ENCODE measurements around the gene GFAP. TPM values are rescaled to one million over a fixed set of nuclear protein-coding genes. Genes with fewer than 3 reads are reported as not detected.
"Not testable (repeated sequence)": the region's sequence is repeated elsewhere in the genome, so short reads cannot be mapped to it uniquely, and the experiment has no call there.

The GFAP gene
- total and polyA plus RNA-seq, 12 donors, result 0.39 to 9.1 (median 1.4) TPM; not detected in 1

DNA sequence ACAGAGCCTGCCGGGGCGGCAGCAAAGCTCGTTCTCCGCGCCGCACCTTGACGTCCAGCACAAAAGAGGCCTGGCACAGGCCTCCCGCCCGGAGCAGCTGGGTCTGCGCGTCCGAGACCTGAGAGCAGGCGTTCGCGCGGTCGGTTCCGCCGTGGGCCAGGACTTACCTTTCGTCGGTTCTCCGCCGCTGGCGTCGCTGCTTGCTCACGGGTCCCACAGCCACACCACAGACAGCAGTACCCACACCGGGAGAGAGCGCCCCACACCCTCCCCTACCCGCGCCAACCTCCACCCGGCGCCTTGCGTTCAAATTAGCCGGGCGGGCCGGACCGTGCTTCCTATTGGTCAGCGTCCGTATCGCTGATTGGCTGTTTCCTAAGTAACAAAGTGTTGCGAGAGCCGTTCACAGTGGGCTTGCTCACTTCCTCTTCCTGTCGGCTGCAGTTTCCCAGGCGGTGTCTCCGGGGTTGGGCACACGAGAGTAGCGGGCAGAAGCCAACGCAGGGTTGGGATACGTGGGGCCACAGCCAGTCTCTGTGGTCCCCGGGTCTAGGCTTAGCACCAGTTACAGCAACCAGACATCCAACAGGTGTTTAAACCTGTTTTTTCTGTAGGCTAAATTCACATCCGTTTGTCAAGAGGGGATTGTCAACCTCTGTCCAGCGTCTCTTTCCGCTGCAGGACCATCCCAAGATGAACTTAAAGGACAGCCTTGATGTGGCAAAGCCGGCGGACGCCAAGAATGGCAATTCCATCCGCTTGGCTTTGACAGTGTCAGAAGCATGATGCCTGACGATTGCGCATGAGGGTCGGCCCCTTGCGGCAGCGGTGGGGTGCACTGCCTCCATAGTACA lies 32.4 kb upstream of the GFAP start, which contains the start of gene KIF18B:
TSS of gene KIF18B (minus strand) at position 313 of the 854 bp plus-strand sequence. CDS start 11,429 bp downstream, outside the sequence.
- intact Hi-C loops (cut with DNase I), result no loop called here
- Histone ChIP-seq H3K36me3 (replicated peaks in 1 of 2) (no peaks in the 10 kb centered on the region), H3K4me1 (replicated peaks in 1 of 2) (peaks cover 4 to 9% of the 10 kb centered on the region in 2 donors), H3K27me3 (peaks cover 3% of the 10 kb centered on the region), H3K9me3 (replicated peaks in 1 of 3) (no peaks in the 10 kb centered on the region), H3K27ac (peak within 1 kb of the TSS in 1 of 5 donors; percentile 37), H3K4me3 (peak within 1 kb of the TSS; percentile 25 to 53 (median 44))
- WGBS, 4 donors, result 0 to 4% (median 1%) methylated on average over 10 to 62 of the region's 62 CpGs
- TF ChIP-seq CTCF (IDR thresholded peaks at IDR 0.05) (no peak), POLR2A (IDR thresholded peaks at IDR 0.05) (peak in 1 of 2 donors; percentile 49)
- peak; percentile 87 to 94 (median 91) for DNase-seq

DNA sequence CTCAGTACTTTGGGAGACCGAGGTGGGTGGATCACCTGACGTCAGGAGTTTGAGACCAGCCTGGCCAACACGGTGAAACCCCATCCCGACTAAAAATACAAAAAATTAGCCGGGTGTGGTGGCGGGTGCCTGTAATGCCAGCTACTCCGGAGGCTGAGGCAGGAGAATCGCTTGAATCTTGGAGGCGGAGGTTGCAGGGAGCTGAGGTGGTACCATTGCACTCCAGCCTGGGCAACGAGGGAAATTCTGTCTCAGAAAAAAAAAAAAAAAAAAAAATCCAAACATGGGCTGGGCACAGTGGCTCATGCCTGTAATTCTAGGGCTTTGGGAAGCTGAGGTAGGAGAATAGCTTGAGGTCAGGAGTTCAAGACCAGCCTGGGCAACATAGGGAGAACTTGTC lies 30.4 kb upstream of the GFAP start:
- WGBS, 4 donors, result 85 to 93% (median 90%) methylated on average over 6 to 10 of the region's 10 CpGs
- DNase-seq, result not testable (repeated sequence)

DNA sequence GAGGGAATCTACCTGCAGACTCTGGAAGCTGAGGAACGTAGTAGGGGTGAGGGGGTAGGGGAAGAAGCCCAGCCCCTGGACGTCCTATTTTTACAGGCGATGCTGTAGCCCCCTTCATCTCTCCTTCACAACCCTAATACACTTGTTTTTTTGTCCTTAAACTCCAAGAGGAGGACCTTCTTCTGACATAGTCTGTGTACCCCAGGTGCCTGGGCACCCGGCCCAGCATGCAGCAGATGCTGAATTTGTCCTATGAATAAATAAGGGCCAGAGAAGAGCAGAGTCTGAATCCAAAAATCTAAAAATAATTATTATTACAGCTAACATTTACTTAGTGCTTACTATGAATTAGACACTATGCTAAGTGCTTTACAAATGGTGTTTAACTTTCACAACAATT lies 27.2 kb upstream of the GFAP start:
- no peak for TF ChIP-seq CTCF (IDR thresholded peaks at IDR 0.05)
- no peak for TF ChIP-seq POLR2A (IDR thresholded peaks at IDR 0.05)
- Histone ChIP-seq H3K9me3 (replicated peaks in 1 of 3) (no peaks in the 10 kb centered on the region), H3K36me3 (replicated peaks in 1 of 2) (no peaks in the 10 kb centered on the region), H3K4me3 (no peak overlapping the region), H3K27ac (no peak overlapping the region), H3K4me1 (replicated peaks in 1 of 2) (peaks cover 4% of the 10 kb centered on the region in 2 donors), H3K27me3 (peaks cover 3% of the 10 kb centered on the region)
- DNase-seq, result no peak
- WGBS, 4 donors, result 85 to 95% (median 87%) methylated on average over 4 of the region's 4 CpGs
- intact Hi-C loops (cut with DNase I), result no loop called here

More for the DNA sequence above, 30.4 kb upstream of the GFAP start:
- H3K27me3 ChIP-seq; H3K36me3 ChIP-seq (replicated peaks in 1 of 2); H3K27ac ChIP-seq; H3K9me3 ChIP-seq (replicated peaks in 1 of 3); H3K4me1 ChIP-seq (replicated peaks in 1 of 2); H3K4me3 ChIP-seq; intact Hi-C loops (cut with DNase I): not testable (repeated sequence)

DNA sequence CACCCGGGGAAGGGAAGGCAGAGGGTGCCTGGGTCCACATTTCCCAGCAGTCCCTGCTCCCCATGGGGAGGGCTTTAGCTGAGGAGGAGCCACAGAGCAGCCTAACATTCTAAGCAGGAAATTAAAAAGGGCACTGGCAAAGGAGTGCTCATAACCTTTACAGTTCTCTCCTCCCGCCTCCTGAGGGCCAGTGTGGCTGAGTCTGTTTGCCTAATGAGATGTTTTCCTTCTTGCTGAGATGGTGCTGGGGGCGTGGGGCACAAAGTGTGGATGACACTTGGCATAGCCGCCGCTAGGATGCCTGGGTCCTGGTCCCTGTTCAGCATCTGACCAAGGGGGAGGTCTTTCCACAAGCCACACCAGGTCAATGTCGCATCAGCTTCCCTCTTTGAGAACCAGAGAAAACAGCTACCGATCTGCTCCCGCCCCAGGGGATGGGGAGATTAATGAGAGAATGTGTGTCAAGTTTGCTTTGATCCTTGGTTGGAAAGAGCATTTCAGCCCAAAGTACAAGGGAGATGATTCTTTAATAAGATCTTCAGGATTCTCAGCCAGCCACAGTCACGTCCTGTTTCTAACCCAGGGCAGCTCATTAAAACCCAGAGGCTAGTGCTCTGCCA lies 26.5 kb upstream of the GFAP start:
- intact Hi-C loops (cut with DNase I), result no loop called here
- H3K4me3 ChIP-seq, result no peak overlapping the region
- no peak overlapping the region for H3K27ac ChIP-seq
- TF ChIP-seq POLR2A (IDR thresholded peaks at IDR 0.05) (no peak), CTCF (IDR thresholded peaks at IDR 0.05) (no peak)
- H3K27me3 ChIP-seq, result peaks cover 3% of the 10 kb centered on the region
- no peaks in the 10 kb centered on the region for H3K9me3 ChIP-seq (replicated peaks in 1 of 3)
- H3K4me1 ChIP-seq (replicated peaks in 1 of 2), result no peaks in the 10 kb centered on the region
- no peaks in the 10 kb centered on the region for H3K36me3 ChIP-seq (replicated peaks in 1 of 2)
- 78 to 85% (median 82%) methylated on average over 5 to 9 of the region's 9 CpGs for WGBS, 4 donors
- DNase-seq, result no peak
